Measurements from ENCODE around the gene PCSK1.

- TF ChIP-seq POLR2AphosphoS5 (IDR thresholded peaks at IDR 0.05; ENCODE audit: low read depth, low read length) (no peak), SIN3A (IDR thresholded peaks at IDR 0.05; ENCODE audit: borderline replicate concordance, insufficient read depth, low read length) (no peak)
These were observed 51.5 kb downstream of the PCSK1 start for GRCh38 chr5:96381526-96381925.
